Progenitor cell of endocrine pancreas (in vitro differentiated cells): ENCODE results near the gene ZRANB1. TPM values are rescaled to one million over a fixed set of nuclear protein-coding genes. Genes with fewer than 3 reads are reported as not detected.
A peak's percentile ranks its signal among the peaks of the same experiment; 100 is the strongest.

ENCODE experiments used
- DNase-seq: peaks from one replicate; pipeline ENCODE4 v3.0.0; 2021; ENCODE audit warnings: low spot score; ENCODE audit not compliant: unreplicated experiment
- H3K27ac Mint-ChIP-seq: 2 replicates; pipeline ENCODE4 v1.8.0; 2021; ENCODE audit warnings: mild to moderate bottlenecking, moderate library complexity, mixed read lengths
- H3K27me3 Mint-ChIP-seq: 2 replicates; pipeline ENCODE4 v1.8.0; 2021; ENCODE audit warnings: mixed read lengths
- H3K36me3 Mint-ChIP-seq: 2 replicates; pipeline ENCODE4 v1.8.0; 2022; ENCODE audit warnings: mixed read lengths; ENCODE audit not compliant: insufficient read depth
- H3K4me1 Mint-ChIP-seq: 2 replicates; pipeline ENCODE4 v1.8.0; 2021; ENCODE audit warnings: low read depth, mixed read lengths
- H3K4me3 Mint-ChIP-seq: 2 replicates; pipeline ENCODE4 v1.8.0; 2021; ENCODE audit warnings: low read depth, mild to moderate bottlenecking, moderate library complexity, mixed read lengths
- H3K9me3 Mint-ChIP-seq: 2 replicates; pipeline ENCODE4 v1.8.0; 2021; ENCODE audit warnings: low read depth, mixed read lengths
- CTCF ChIP-seq: fragments of 200-600 bp; sonication (generic); IDR thresholded peaks from one replicate; pipeline ENCODE4 v1.5.0; 2021; ENCODE audit warnings: antibody characterized with exemption, mild to moderate bottlenecking; ENCODE audit not compliant: unreplicated experiment
- total RNA-seq: library from RNA; stranded (reverse); gene quantifications from 2 replicates; pipeline ENCODE4 v1.2.1, GENCODE V29; 2021

The ZRANB1 gene
- total RNA-seq, 1 donor from 2014 or later, result 31.1 TPM

- DNase-seq, result no peak
- Mint-ChIP-seq H3K4me1 (peaks cover 34% of the 10 kb centered on the region), H3K27ac (peak overlapping the region; percentile 91), H3K36me3 (peaks cover 18% of the 10 kb centered on the region), H3K27me3 (no peaks in the 10 kb centered on the region), H3K4me3 (no peak overlapping the region), H3K9me3 (no peaks in the 10 kb centered on the region)
- TF ChIP-seq CTCF, result no peak
Measured at GRCh38 chr10:125009661-125010161, 67.8 kb downstream of the ZRANB1 start.

GRCh38 chr10:125010362-125010761 is 68.4 kb downstream of the ZRANB1 start:
- no peaks in the 10 kb centered on the region for H3K27me3 Mint-ChIP-seq
- peaks cover 35% of the 10 kb centered on the region for H3K4me1 Mint-ChIP-seq
- H3K27ac Mint-ChIP-seq, result peak overlapping the region; percentile 57
- H3K9me3 Mint-ChIP-seq, result no peaks in the 10 kb centered on the region
- TF ChIP-seq CTCF, result no peak
- no peak for DNase-seq
- H3K4me3 Mint-ChIP-seq, result no peak overlapping the region
- peaks cover 19% of the 10 kb centered on the region for H3K36me3 Mint-ChIP-seq

GRCh38 chr10:125011171-125011925 is 69.4 kb downstream of the ZRANB1 start:
- peak overlapping the region; percentile 59 for H3K27ac Mint-ChIP-seq
- peaks cover 21% of the 10 kb centered on the region for H3K36me3 Mint-ChIP-seq
- no peaks in the 10 kb centered on the region for H3K27me3 Mint-ChIP-seq
- DNase-seq, result no peak
- no peak for TF ChIP-seq CTCF
- peaks cover 34% of the 10 kb centered on the region for H3K4me1 Mint-ChIP-seq
- no peaks in the 10 kb centered on the region for H3K9me3 Mint-ChIP-seq
- no peak overlapping the region for H3K4me3 Mint-ChIP-seq

- H3K9me3 Mint-ChIP-seq, result no peaks in the 10 kb centered on the region
- no peak overlapping the region for H3K27ac Mint-ChIP-seq
- no peak overlapping the region for H3K4me3 Mint-ChIP-seq
- H3K36me3 Mint-ChIP-seq, result peaks cover 25% of the 10 kb centered on the region
- no peak for DNase-seq
- no peak for TF ChIP-seq CTCF
- H3K4me1 Mint-ChIP-seq, result peaks cover 32% of the 10 kb centered on the region
- H3K27me3 Mint-ChIP-seq, result no peaks in the 10 kb centered on the region
Measured at GRCh38 chr10:125011926-125012705, 70.2 kb downstream of the ZRANB1 start.

GRCh38 chr10:125012851-125013528 is 71.1 kb downstream of the ZRANB1 start:
- peaks cover 30% of the 10 kb centered on the region for H3K36me3 Mint-ChIP-seq
- TF ChIP-seq CTCF, result no peak
- no peak overlapping the region for H3K4me3 Mint-ChIP-seq
- peak overlapping the region; percentile 78 for H3K27ac Mint-ChIP-seq
- no peaks in the 10 kb centered on the region for H3K27me3 Mint-ChIP-seq
- H3K4me1 Mint-ChIP-seq, result peaks cover 32% of the 10 kb centered on the region
- no peak for DNase-seq
- no peaks in the 10 kb centered on the region for H3K9me3 Mint-ChIP-seq
